Activated CD4-positive, alpha-beta T cell treated with anti-CD3 and anti-CD28 coated beads, Interleukin-2, amount 10 ng/mL, durations not matched to agents 24 days and 14 days (primary cell): ENCODE measurements around the gene FRMD5. TPM values are rescaled to one million over a fixed set of nuclear protein-coding genes. Genes with fewer than 3 reads are reported as not detected.

ENCODE experiments used
- DNase-seq: peaks from one replicate; pipeline ENCODE4 v3.0.0; 2022
- H3K27ac Mint-ChIP-seq: one replicate; pipeline ENCODE4 v1.8.0; 2022; ENCODE audit warnings: mild to moderate bottlenecking, mixed read lengths
- H3K27me3 Mint-ChIP-seq: one replicate; pipeline ENCODE4 v1.8.0; 2022; ENCODE audit warnings: mixed read lengths
- H3K36me3 Mint-ChIP-seq: one replicate; pipeline ENCODE4 v1.8.0; 2022; ENCODE audit warnings: low read depth, mild to moderate bottlenecking, mixed read lengths
- H3K4me1 Mint-ChIP-seq: one replicate; pipeline ENCODE4 v1.8.0; 2021; ENCODE audit warnings: mixed read lengths
- H3K4me3 Mint-ChIP-seq: one replicate; pipeline ENCODE4 v1.8.0; 2022; ENCODE audit warnings: mild to moderate bottlenecking, moderate library complexity, mixed read lengths
- H3K9me3 Mint-ChIP-seq: one replicate; pipeline ENCODE4 v1.8.0; 2021; ENCODE audit warnings: mixed read lengths
- intact Hi-C: fragments of 100-400 bp; cut with micrococcal nuclease; formaldehyde crosslinking; loops from one replicate; pipeline ENCODE4 v1.15.1; 2023
- total RNA-seq: library from RNA; stranded (reverse); gene quantifications from 2 replicates; pipeline ENCODE4 v1.2.3, GENCODE V29; 2022

The FRMD5 gene
- total RNA-seq, 1 donor from 2014 or later = not detected

GRCh38 chr15:43954181-43954621, 240.9 kb downstream of the FRMD5 start:
- Mint-ChIP-seq H3K27me3 (peaks cover 6% of the 10 kb centered on the region), H3K36me3 (no peaks in the 10 kb centered on the region), H3K4me3 (no peak overlapping the region), H3K9me3 (peaks cover 3% of the 10 kb centered on the region), H3K27ac (peak overlapping the region; percentile 87), H3K4me1 (peaks cover 19% of the 10 kb centered on the region)
- no peak for DNase-seq
- intact Hi-C loops = loop anchor here (1.0 kb wide), 1 partner anchor 23 kb away; no protein-coding TSS in a partner anchor

GRCh38 chr15:43953402-43953801, 241.7 kb downstream of the FRMD5 start:
- peaks cover 2% of the 10 kb centered on the region for H3K27me3 Mint-ChIP-seq
- H3K36me3 Mint-ChIP-seq = no peaks in the 10 kb centered on the region
- no peak for DNase-seq

GRCh38 chr15:43950531-43950930, 244.5 kb downstream of the FRMD5 start:
- H3K9me3 Mint-ChIP-seq = peaks cover 3% of the 10 kb centered on the region
- H3K27ac Mint-ChIP-seq = no peak overlapping the region
- DNase-seq = no peak
- H3K4me1 Mint-ChIP-seq = peaks cover 30% of the 10 kb centered on the region
- intact Hi-C loops = no loop called here
- H3K36me3 Mint-ChIP-seq = no peaks in the 10 kb centered on the region
- no peak overlapping the region for H3K4me3 Mint-ChIP-seq
- no peaks in the 10 kb centered on the region for H3K27me3 Mint-ChIP-seq

More at GRCh38 chr15:43953402-43953801, 241.7 kb downstream of the FRMD5 start:
- peaks cover 3% of the 10 kb centered on the region for H3K9me3 Mint-ChIP-seq
- H3K4me1 Mint-ChIP-seq = peaks cover 27% of the 10 kb centered on the region
- H3K4me3 Mint-ChIP-seq = no peak overlapping the region
- no peak overlapping the region for H3K27ac Mint-ChIP-seq
- intact Hi-C loops = no loop called here

- H3K9me3 Mint-ChIP-seq = peaks cover 3% of the 10 kb centered on the region
- H3K4me3 Mint-ChIP-seq = peak overlapping the region; percentile 23
- intact Hi-C loops = loop anchor here (5.0 kb wide), 1 partner anchor 98 kb away; no protein-coding TSS in a partner anchor
- no peak for DNase-seq
- no peaks in the 10 kb centered on the region for H3K27me3 Mint-ChIP-seq
- H3K27ac Mint-ChIP-seq = peak overlapping the region; percentile 81
- H3K4me1 Mint-ChIP-seq = peaks cover 21% of the 10 kb centered on the region
- H3K36me3 Mint-ChIP-seq = no peaks in the 10 kb centered on the region
Measured at GRCh38 chr15:43948691-43949325, 246.3 kb downstream of the FRMD5 start.

GRCh38 chr15:43943511-43943910, 251.6 kb downstream of the FRMD5 start:
- H3K9me3 Mint-ChIP-seq = no peaks in the 10 kb centered on the region
- no peaks in the 10 kb centered on the region for H3K36me3 Mint-ChIP-seq
- no peak overlapping the region for H3K27ac Mint-ChIP-seq
- peaks cover 4% of the 10 kb centered on the region for H3K4me1 Mint-ChIP-seq
- H3K4me3 Mint-ChIP-seq = no peak overlapping the region
- H3K27me3 Mint-ChIP-seq = peaks cover 2% of the 10 kb centered on the region
- intact Hi-C loops = no loop called here
- no peak for DNase-seq

GRCh38 chr15:43942194-43942593, 252.9 kb downstream of the FRMD5 start:
- Mint-ChIP-seq H3K9me3 (no peaks in the 10 kb centered on the region), H3K27ac (no peak overlapping the region), H3K4me3 (no peak overlapping the region), H3K36me3 (no peaks in the 10 kb centered on the region), H3K27me3 (peaks cover 2% of the 10 kb centered on the region), H3K4me1 (no peaks in the 10 kb centered on the region)
- intact Hi-C loops = no loop called here
- DNase-seq = no peak

- H3K36me3 Mint-ChIP-seq = no peaks in the 10 kb centered on the region
- no peak for DNase-seq
Measured at GRCh38 chr15:43941555-43941954, 253.5 kb downstream of the FRMD5 start.

GRCh38 chr15:43941071-43941470, 254.0 kb downstream of the FRMD5 start:
- DNase-seq = no peak
- no peaks in the 10 kb centered on the region for H3K9me3 Mint-ChIP-seq
- no peaks in the 10 kb centered on the region for H3K4me1 Mint-ChIP-seq
- H3K27me3 Mint-ChIP-seq = peaks cover 4% of the 10 kb centered on the region
- H3K4me3 Mint-ChIP-seq = no peak overlapping the region
- intact Hi-C loops = no loop called here
- no peak overlapping the region for H3K27ac Mint-ChIP-seq
- no peaks in the 10 kb centered on the region for H3K36me3 Mint-ChIP-seq

More at GRCh38 chr15:43941555-43941954, 253.5 kb downstream of the FRMD5 start:
- H3K27ac Mint-ChIP-seq = no peak overlapping the region
- intact Hi-C loops = no loop called here
- no peaks in the 10 kb centered on the region for H3K9me3 Mint-ChIP-seq
- no peaks in the 10 kb centered on the region for H3K4me1 Mint-ChIP-seq
- H3K4me3 Mint-ChIP-seq = no peak overlapping the region
- peaks cover 4% of the 10 kb centered on the region for H3K27me3 Mint-ChIP-seq

GRCh38 chr15:43939070-43939469, 256.0 kb downstream of the FRMD5 start:
- H3K4me3 Mint-ChIP-seq = no peak overlapping the region
- H3K36me3 Mint-ChIP-seq = no peaks in the 10 kb centered on the region

GRCh38 chr15:43934480-43934879, 260.6 kb downstream of the FRMD5 start:
- DNase-seq = no peak
- H3K27ac Mint-ChIP-seq = no peak overlapping the region
- no peaks in the 10 kb centered on the region for H3K36me3 Mint-ChIP-seq
- intact Hi-C loops = no loop called here
- peaks cover 19% of the 10 kb centered on the region for H3K27me3 Mint-ChIP-seq
- H3K4me1 Mint-ChIP-seq = no peaks in the 10 kb centered on the region
- H3K4me3 Mint-ChIP-seq = no peak overlapping the region
- H3K9me3 Mint-ChIP-seq = no peaks in the 10 kb centered on the region

More at GRCh38 chr15:43939070-43939469, 256.0 kb downstream of the FRMD5 start:
- Mint-ChIP-seq H3K9me3 (no peaks in the 10 kb centered on the region), H3K27ac (no peak overlapping the region), H3K27me3 (peaks cover 9% of the 10 kb centered on the region), H3K4me1 (no peaks in the 10 kb centered on the region)
- intact Hi-C loops = loop anchor here (2.0 kb wide), 1 partner anchor 128 kb away; no protein-coding TSS in a partner anchor
- no peak for DNase-seq

GRCh38 chr15:43932907-43933306, 262.2 kb downstream of the FRMD5 start:
- no peak overlapping the region for H3K27ac Mint-ChIP-seq
- no peak overlapping the region for H3K4me3 Mint-ChIP-seq
- no peaks in the 10 kb centered on the region for H3K9me3 Mint-ChIP-seq
- H3K4me1 Mint-ChIP-seq = no peaks in the 10 kb centered on the region
- H3K27me3 Mint-ChIP-seq = peaks cover 21% of the 10 kb centered on the region
- intact Hi-C loops = no loop called here
- H3K36me3 Mint-ChIP-seq = no peaks in the 10 kb centered on the region
- no peak for DNase-seq

- Mint-ChIP-seq H3K36me3 (no peaks in the 10 kb centered on the region), H3K27me3 (peaks cover 19% of the 10 kb centered on the region), H3K9me3 (no peaks in the 10 kb centered on the region), H3K4me3 (no peak overlapping the region), H3K27ac (no peak overlapping the region), H3K4me1 (no peaks in the 10 kb centered on the region)
- no peak for DNase-seq
- intact Hi-C loops = no loop called here
Measured at GRCh38 chr15:43931790-43932435, 263.2 kb downstream of the FRMD5 start.

GRCh38 chr15:43931119-43931518, 264.0 kb downstream of the FRMD5 start:
- no peaks in the 10 kb centered on the region for H3K36me3 Mint-ChIP-seq
- no peaks in the 10 kb centered on the region for H3K4me1 Mint-ChIP-seq
- H3K4me3 Mint-ChIP-seq = no peak overlapping the region
- peaks cover 19% of the 10 kb centered on the region for H3K27me3 Mint-ChIP-seq
- intact Hi-C loops = no loop called here
- H3K9me3 Mint-ChIP-seq = no peaks in the 10 kb centered on the region
- no peak for DNase-seq
- no peak overlapping the region for H3K27ac Mint-ChIP-seq

- no peak for DNase-seq
- H3K27ac Mint-ChIP-seq = no peak overlapping the region
- H3K36me3 Mint-ChIP-seq = no peaks in the 10 kb centered on the region
- H3K9me3 Mint-ChIP-seq = no peaks in the 10 kb centered on the region
- no peak overlapping the region for H3K4me3 Mint-ChIP-seq
- peaks cover 19% of the 10 kb centered on the region for H3K27me3 Mint-ChIP-seq
- no peaks in the 10 kb centered on the region for H3K4me1 Mint-ChIP-seq
- intact Hi-C loops = no loop called here
Measured at GRCh38 chr15:43930556-43930955, 264.5 kb downstream of the FRMD5 start.
